SK-N-SH treated with all-trans-retinoic acid at 6 μM for 48 hours (cell line): ENCODE measurements around the gene C1D.

ENCODE experiments used
- ATAC-seq: fragments of 200-7000 bp; cut with Tn5 transposase; 3 replicates; pipeline ENCODE4 v1.9.1; 2020; ENCODE audit warnings: mild to moderate bottlenecking, moderate library complexity
- ARNTL ChIP-seq: fragments of 450-650 bp; formaldehyde crosslinking; IDR thresholded peaks from 2 replicates; pipeline ENCODE4 v1.5.0; 2020; ENCODE audit warnings: low read depth, mild to moderate bottlenecking, moderate library complexity, borderline replicate concordance
- BACH2 ChIP-seq: fragments of 250-450 bp; sonication (Bioruptor Pico); IDR thresholded peaks from 2 replicates; pipeline ENCODE4 v1.9.0; 2021; ENCODE audit warnings: mild to moderate bottlenecking, borderline replicate concordance
- CREB5 ChIP-seq: fragments of 250-450 bp; sonication (Bioruptor Pico); IDR thresholded peaks from 2 replicates; pipeline ENCODE4 v1.5.1; 2020; ENCODE audit warnings: low read depth, mild to moderate bottlenecking, moderate library complexity
- CSDC2 ChIP-seq: fragments of 250-450 bp; sonication (Bioruptor Pico); IDR thresholded peaks from 2 replicates; pipeline ENCODE4 v1.5.0; 2020; ENCODE audit warnings: mild to moderate bottlenecking, moderate library complexity
- CSRNP3 ChIP-seq: fragments of 250-450 bp; sonication (Bioruptor Pico); IDR thresholded peaks from 2 replicates; pipeline ENCODE4 v1.5.1; 2021; ENCODE audit warnings: mild to moderate bottlenecking, moderate library complexity
- ESRRG ChIP-seq: fragments of 250-450 bp; sonication (Bioruptor Pico); IDR thresholded peaks from 2 replicates; pipeline ENCODE4 v1.6.1; 2021; ENCODE audit warnings: mild to moderate bottlenecking
- GLIS3 ChIP-seq: fragments of 250-450 bp; sonication (Bioruptor Pico); IDR thresholded peaks from 2 replicates; pipeline ENCODE4 v1.5.0; 2020; ENCODE audit warnings: mild to moderate bottlenecking, moderate library complexity
- ISL1 ChIP-seq: fragments of 250-450 bp; sonication (Bioruptor Pico); IDR thresholded peaks from 2 replicates; pipeline ENCODE4 v2.1.2; 2022; ENCODE audit warnings: mild to moderate bottlenecking, moderate library complexity
- OSR1 ChIP-seq: fragments of 250-450 bp; sonication (Bioruptor Pico); IDR thresholded peaks from 2 replicates; pipeline ENCODE4 v1.8.0; 2022; ENCODE audit warnings: moderate library complexity, mild to moderate bottlenecking, inconsistent platforms
- PATZ1 ChIP-seq: fragments of 250-450 bp; sonication (Bioruptor Pico); IDR thresholded peaks from 2 replicates; pipeline ENCODE4 v1.8.0; 2020; ENCODE audit warnings: mild to moderate bottlenecking, moderate library complexity, borderline replicate concordance
- POU6F1 ChIP-seq: fragments of 250-450 bp; sonication (Bioruptor Pico); IDR thresholded peaks from 2 replicates; pipeline ENCODE4 v1.8.0; 2021; ENCODE audit warnings: low read depth, mild to moderate bottlenecking, moderate library complexity, borderline replicate concordance
- PPARA ChIP-seq: fragments of 250-450 bp; sonication (Bioruptor Pico); IDR thresholded peaks from 2 replicates; pipeline ENCODE4 v1.5.0; 2020; ENCODE audit warnings: mild to moderate bottlenecking, borderline replicate concordance
- RARB ChIP-seq: fragments of 250-450 bp; sonication (Bioruptor Pico); IDR thresholded peaks from 2 replicates; pipeline ENCODE4 v1.8.0; 2021; ENCODE audit warnings: mild to moderate bottlenecking, moderate library complexity
- SNAI2 ChIP-seq: fragments of 250-450 bp; sonication (Bioruptor Pico); IDR thresholded peaks from 2 replicates; pipeline ENCODE4 v1.5.0; 2020; ENCODE audit warnings: mild to moderate bottlenecking, moderate library complexity
- TCF4 ChIP-seq: fragments of 250-450 bp; sonication (Bioruptor Pico); IDR thresholded peaks from 2 replicates; pipeline ENCODE4 v1.8.0; 2021; ENCODE audit warnings: mild to moderate bottlenecking, moderate library complexity, borderline replicate concordance
- TOX ChIP-seq: fragments of 250-450 bp; sonication (Bioruptor Pico); IDR thresholded peaks from 2 replicates; pipeline ENCODE4 v1.8.0; 2021; ENCODE audit warnings: mild to moderate bottlenecking, moderate library complexity, borderline replicate concordance
- TSHZ2 ChIP-seq: fragments of 250-450 bp; sonication (Bioruptor Pico); IDR thresholded peaks from 2 replicates; pipeline ENCODE4 v1.5.0; 2020; ENCODE audit warnings: mild to moderate bottlenecking, moderate library complexity
- ZC3H10 ChIP-seq: fragments of 250-450 bp; sonication (Bioruptor Pico); IDR thresholded peaks from 2 replicates; pipeline ENCODE4 v1.5.1; 2021; ENCODE audit warnings: mild to moderate bottlenecking, moderate library complexity
- ZFP3 ChIP-seq: fragments of 250-450 bp; sonication (Bioruptor Pico); IDR thresholded peaks from 2 replicates; pipeline ENCODE4 v1.5.0; 2020; ENCODE audit warnings: mild to moderate bottlenecking, moderate library complexity
- ZFP30 ChIP-seq: fragments of 450-650 bp; formaldehyde crosslinking; IDR thresholded peaks from 2 replicates; pipeline ENCODE4 v1.5.0; 2022; ENCODE audit warnings: mild to moderate bottlenecking, moderate library complexity
- ZNF565 ChIP-seq: fragments of 450-650 bp; formaldehyde crosslinking; conservative IDR thresholded peaks from 2 replicates; pipeline ENCODE4 v1.5.0; 2020; ENCODE audit warnings: low read depth, mild to moderate bottlenecking, moderate library complexity
- ZNF70 ChIP-seq: fragments of 450-650 bp; formaldehyde crosslinking; IDR thresholded peaks from 2 replicates; pipeline ENCODE4 v1.5.0; 2020; ENCODE audit warnings: mild to moderate bottlenecking, moderate library complexity
- ZNF8 ChIP-seq: fragments of 450-650 bp; formaldehyde crosslinking; IDR thresholded peaks from 2 replicates; pipeline ENCODE4 v1.5.0; 2020; ENCODE audit warnings: mild to moderate bottlenecking, moderate library complexity

Gene C1D

GRCh38 chr2:68041704-68042245 is 21.0 kb downstream of the C1D start (continued):
- TF ChIP-seq CSDC2 (CRISPR knock-in tag) = no peak
- TF ChIP-seq SNAI2 (CRISPR knock-in tag) = no peak
- no peak for TF ChIP-seq GLIS3 (CRISPR knock-in tag)
- no peak for TF ChIP-seq RARB
- TF ChIP-seq ARNTL (CRISPR knock-in tag) = no peak
- no peak for TF ChIP-seq ZFP30 (CRISPR knock-in tag)
- TF ChIP-seq CREB5 = no peak
- TF ChIP-seq ZNF565 (CRISPR knock-in tag) = no peak

- peak; percentile 46 for ATAC-seq
Measured at GRCh38 chr2:68040078-68040477, 22.7 kb downstream of the C1D start.

More at GRCh38 chr2:68040078-68040477, 22.7 kb downstream of the C1D start:
- TF ChIP-seq POU6F1 (CRISPR knock-in tag) (no peak), GLIS3 (CRISPR knock-in tag) (no peak), ISL1 (CRISPR knock-in tag) (peak; percentile 81), ZFP3 (no peak), TOX (CRISPR knock-in tag) (peak; percentile 68; the same call in 1 of the 2 replicates), ZNF8 (CRISPR knock-in tag) (no peak), TCF4 (CRISPR knock-in tag) (no peak), PPARA (no peak), BACH2 (CRISPR knock-in tag) (no peak), RARB (no peak), ARNTL (CRISPR knock-in tag) (no peak), TSHZ2 (CRISPR knock-in tag) (no peak), SNAI2 (CRISPR knock-in tag) (no peak), ZC3H10 (peak; percentile 76), ESRRG (CRISPR knock-in tag) (no peak), OSR1 (no peak), CSRNP3 (CRISPR knock-in tag) (no peak), PATZ1 (CRISPR knock-in tag) (no peak), ZNF70 (CRISPR knock-in tag) (no peak), CREB5 (no peak), CSDC2 (CRISPR knock-in tag) (no peak), ZFP30 (CRISPR knock-in tag) (no peak), ZNF565 (CRISPR knock-in tag) (no peak)
- TF ChIP-seq, all 23 proteins: peak for 3
